SU-DHL-6 (cell line): Measurements from ENCODE around the gene EPB41.

Source experiments
- EZH2phosphoT487 ChIP-seq: fragments of 200-600 bp; sonication (generic), shearing (Covaris generic); conservative IDR thresholded peaks from 2 replicates; pipeline ENCODE4 v1.6.1; 2018; ENCODE audit warnings: mild to moderate bottlenecking, antibody characterized with exemption, low read length, moderate library complexity, mixed read lengths
- TF ChIP-seq, protein P1 (sequence below): fragments of 200-600 bp; sonication (generic); IDR thresholded peaks from one replicate; pipeline ENCODE4 v1.5.1; 2017; ENCODE audit warnings: antibody characterized with exemption, mild to moderate bottlenecking, low read length, moderate library complexity; ENCODE audit not compliant: insufficient read depth, poor library complexity, severe bottlenecking

DNA sequence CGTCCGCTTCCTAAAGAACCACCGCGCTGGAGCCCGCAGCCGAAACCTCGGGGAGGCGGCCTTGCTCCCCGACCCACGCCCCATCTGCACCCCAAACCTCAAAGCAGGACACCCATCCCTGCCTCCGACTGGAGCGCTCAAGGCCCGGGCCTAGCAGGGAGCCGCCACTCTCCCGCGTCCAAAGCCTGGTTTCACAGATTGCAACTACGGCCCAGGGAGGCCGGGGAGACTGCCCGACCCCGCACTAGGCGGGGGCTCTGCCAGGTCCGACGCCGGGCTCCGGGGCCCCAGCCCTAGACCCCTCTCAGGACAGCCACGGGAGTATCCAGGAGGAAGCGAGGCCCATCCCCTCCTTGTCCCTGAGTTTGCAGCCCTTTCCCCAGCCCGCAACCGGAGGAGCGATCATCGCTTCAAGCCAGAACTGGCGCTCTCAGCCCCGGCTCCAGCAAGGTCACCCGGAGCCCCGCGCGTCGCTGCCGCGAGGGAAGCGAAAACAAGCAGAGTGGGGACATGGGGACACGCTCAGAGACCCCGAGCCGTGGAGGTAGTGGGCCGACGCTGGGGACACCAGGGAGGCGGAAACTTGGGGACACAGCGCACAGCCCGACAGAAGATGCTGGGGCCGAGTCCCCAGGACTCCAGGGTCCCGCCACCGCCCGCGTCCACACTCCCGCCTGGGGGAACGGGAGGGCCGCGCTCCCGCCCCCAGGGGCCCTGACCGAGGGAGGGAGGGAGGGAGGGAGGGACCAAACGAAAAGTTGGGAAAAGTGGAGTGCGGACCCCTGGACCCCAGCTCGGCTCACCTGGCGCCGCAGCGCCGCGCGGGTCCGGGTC, 208.9 kb downstream of the EPB41 start:
- TF ChIP-seq EZH2phosphoT487, result no peak
- TF ChIP-seq, protein P1, sequence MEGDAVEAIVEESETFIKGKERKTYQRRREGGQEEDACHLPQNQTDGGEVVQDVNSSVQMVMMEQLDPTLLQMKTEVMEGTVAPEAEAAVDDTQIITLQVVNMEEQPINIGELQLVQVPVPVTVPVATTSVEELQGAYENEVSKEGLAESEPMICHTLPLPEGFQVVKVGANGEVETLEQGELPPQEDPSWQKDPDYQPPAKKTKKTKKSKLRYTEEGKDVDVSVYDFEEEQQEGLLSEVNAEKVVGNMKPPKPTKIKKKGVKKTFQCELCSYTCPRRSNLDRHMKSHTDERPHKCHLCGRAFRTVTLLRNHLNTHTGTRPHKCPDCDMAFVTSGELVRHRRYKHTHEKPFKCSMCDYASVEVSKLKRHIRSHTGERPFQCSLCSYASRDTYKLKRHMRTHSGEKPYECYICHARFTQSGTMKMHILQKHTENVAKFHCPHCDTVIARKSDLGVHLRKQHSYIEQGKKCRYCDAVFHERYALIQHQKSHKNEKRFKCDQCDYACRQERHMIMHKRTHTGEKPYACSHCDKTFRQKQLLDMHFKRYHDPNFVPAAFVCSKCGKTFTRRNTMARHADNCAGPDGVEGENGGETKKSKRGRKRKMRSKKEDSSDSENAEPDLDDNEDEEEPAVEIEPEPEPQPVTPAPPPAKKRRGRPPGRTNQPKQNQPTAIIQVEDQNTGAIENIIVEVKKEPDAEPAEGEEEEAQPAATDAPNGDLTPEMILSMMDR, result no peak
